Right lobe of liver (tissue), 4 donors: ENCODE results near the gene VDR.

ENCODE experiments used
- CTCF ChIP-seq, 4 donors: fragments of 200-600 bp in 3 of 4; fragments of 450-650 bp in 1 of 4; IDR thresholded peaks; one replicate each; pipeline versions ENCODE4 v1.5.1 to v1.8.0; 2016 to 2022; ENCODE audit warnings: antibody characterized with exemption in 4 of 4, mild to moderate bottlenecking in 2 of 4
- POLR2A ChIP-seq: fragments of 450-650 bp; IDR thresholded peaks from one replicate; pipeline ENCODE4 v1.6.1; 2017; ENCODE audit warnings: antibody characterized with exemption, mild to moderate bottlenecking
- donor health status: DM: no; HTN: no; CAD: no.
- donor health status: DM: no; HTN: no; CAD: no.
- donor health status: DM: no; HTN: yes; CAD: no.

GRCh38 chr12:47931187-47931586 lies 26.4 kb upstream of the VDR start:
- no peak for TF ChIP-seq CTCF (IDR thresholded peaks at IDR 0.05)
- TF ChIP-seq POLR2A: no peak
